Activated CD8-positive, alpha-beta memory T cell treated with anti-CD3 and anti-CD28 coated beads for 48 hours (primary cell): ENCODE results near the gene METAP2.

ENCODE experiments used
- DNase-seq, 3 experiments: peaks; one replicate each; pipeline ENCODE4 v3.0.0-alpha.2; 2020; ENCODE audit warnings: low read depth in 2 of 3, low spot score in 2 of 3

METAP2 gene

DNA sequence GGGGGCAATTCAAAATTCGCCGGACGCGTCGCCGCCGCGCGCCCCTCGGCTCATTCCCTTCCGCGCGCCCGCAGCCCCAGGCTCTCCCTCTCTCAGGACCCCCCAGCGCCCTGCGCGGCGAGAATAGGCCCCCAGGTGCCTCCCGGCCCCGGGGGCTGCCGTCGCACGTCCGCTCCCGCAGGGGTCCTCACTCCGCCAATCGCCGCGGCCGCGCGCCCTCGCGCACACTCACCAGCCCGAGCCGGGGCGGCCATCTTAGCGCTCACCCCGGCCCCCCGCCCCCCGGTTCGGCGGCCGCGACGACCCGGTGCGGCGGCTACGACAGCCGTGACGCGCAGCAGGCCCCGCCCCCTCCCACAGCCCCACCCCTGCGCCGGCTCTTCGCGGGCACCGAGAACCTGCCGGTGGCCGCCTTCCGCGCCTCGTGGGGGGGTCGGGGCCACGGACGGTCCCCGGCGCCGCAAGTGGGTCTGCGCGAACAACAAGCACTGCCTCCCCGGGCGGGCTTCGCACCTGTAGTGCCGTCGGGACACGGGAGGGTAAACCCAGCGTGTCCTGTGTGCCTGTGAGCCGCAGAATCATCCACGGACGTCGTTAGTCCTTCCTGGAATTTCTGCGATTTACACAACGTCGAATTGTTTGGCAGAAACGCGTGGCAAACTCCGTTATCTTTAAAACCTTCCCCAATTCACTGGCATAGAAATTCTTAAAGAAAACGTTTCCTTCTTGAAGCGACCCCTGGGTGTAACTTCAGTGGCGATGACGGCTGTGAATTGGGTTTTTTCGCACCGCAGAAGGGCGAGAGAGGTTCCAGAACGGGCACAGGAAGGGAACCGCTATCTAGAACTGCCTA lies 74.8 kb downstream of the METAP2 start:
- DNase-seq, result peak; percentile 19 to 40 (median 29)

GRCh38 chr12:95549392-95550084 lies 75.6 kb downstream of the METAP2 start:
- no peak for DNase-seq

- no peak for DNase-seq
Measured at GRCh38 chr12:95551305-95551704, 77.4 kb downstream of the METAP2 start, which contains the start of gene USP44. USP44 (minus strand) TSS chr12:95551476; CDS start chr12:95534256, 17,220 bp downstream.

GRCh38 chr12:95551913-95552516 lies 78.1 kb downstream of the METAP2 start:
- no peak for DNase-seq

DNA sequence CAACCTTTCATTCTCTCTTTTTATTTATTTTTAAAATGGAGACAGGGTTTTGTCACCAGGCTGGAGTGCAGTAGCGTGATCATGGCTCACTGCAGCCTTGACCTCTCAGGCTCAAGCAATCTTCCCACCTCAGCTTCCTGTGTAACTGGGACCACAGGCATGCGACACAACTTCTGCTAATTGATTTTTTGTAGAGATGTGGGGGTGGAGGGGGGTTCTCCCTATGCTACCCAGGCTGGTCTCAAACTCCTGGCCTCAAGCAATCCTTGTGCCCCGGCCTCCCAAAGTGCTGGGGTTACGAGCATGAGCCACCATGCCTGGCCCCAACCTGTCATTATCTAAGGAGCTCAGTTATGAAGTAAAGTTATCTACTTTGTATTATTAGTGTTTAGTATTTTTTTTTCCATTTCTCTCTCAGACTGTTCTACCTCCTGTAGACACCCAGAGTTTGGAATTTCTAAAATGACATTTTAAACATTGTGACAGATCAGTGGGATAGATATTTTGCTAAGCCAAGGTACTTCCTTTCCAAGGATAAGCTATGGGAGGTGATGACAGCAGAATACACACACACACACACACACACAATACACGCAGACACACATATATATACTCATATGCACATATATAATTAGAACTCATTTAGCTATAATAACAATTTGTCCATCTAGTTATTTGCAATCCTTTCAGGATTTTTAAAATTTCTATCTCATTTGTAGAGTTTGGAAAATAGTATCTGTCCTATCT lies 79.4 kb downstream of the METAP2 start:
- no peak for DNase-seq

DNA sequence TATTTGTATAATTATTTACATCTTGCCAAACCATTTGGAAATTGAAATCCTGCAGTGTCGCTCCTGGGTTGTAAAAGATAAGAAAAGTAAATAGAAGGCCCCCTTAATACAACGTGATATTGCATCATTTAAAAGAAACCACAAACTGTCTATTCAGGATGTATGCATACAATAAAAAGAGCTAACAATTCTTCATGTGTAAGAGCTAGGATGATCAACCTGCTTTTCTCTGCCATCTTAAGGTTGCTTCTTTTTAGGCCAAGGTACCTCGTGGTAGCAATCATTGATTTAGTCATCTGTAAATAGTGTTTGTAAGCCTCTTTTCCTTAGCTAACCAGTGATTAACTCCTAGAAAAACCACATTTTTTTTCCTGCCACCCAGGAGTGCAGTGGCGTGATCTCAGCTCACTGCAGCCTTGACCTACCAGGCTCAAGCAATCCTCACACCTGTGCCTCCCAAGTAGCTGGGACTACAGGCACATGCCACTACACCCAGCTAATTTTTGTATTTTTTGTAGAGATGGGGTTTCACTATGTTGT lies 80.7 kb downstream of the METAP2 start:
- no peak for DNase-seq

DNA sequence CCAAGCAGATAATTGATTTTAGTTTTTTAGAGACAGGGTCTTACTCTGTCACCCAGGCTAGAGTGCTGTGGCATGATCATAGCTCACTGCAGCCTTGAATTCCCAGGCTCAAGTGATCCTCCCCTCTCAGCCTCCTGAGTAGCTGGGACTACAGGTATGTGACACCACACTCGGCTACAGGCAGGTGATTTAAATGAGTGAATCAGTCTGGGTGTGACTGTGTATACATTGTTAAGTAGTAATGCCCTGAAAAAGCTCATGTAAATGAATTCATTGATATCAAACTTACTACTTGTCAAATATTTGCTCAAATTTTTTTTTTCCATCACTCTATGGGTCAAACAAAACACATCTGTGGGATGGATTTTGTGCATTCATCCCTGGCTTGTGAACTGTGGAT lies 83.7 kb downstream of the METAP2 start:
- DNase-seq, result no peak
